ENCODE results near the gene MOG.

GRCh38 chr6:29632789-29633533 is 23.9 kb upstream of the MOG start, which contains the start of gene GABBR1:
- TF ChIP-seq EZH2 (IDR thresholded peaks at IDR 0.05; ENCODE audit: insufficient read depth, poor library complexity, severe bottlenecking): no peak
- TF ChIP-seq EZH2phosphoT487 (IDR thresholded peaks at IDR 0.05; ENCODE audit: insufficient read depth, low read depth): no peak
